22Rv1 (cell line): Measurements from ENCODE around the gene CCNDBP1.
A peak's percentile ranks its signal among the peaks of the same experiment; 100 is the strongest.

Experiments
- H3K27ac ChIP-seq: fragments of 450-650 bp; 2 replicates; pipeline ENCODE4 v1.5.1; 2017
- CTCF ChIP-seq: fragments of 450-650 bp; IDR thresholded peaks from 2 replicates; pipeline ENCODE4 v1.5.1; 2017; ENCODE audit warnings: mild to moderate bottlenecking
- ZFX ChIP-seq: fragments of 450-650 bp; IDR thresholded peaks from 2 replicates; pipeline ENCODE4 v1.6.1; 2017; ENCODE audit warnings: antibody characterized with exemption, borderline replicate concordance

Gene CCNDBP1

GRCh38 chr15:43184407-43185124 is 637 bp upstream of the CCNDBP1 start:
- peak overlapping the region; percentile 81 for H3K27ac ChIP-seq

GRCh38 chr15:43186003-43186353 is 775 bp downstream of the CCNDBP1 start:
- no peak for TF ChIP-seq ZFX
- TF ChIP-seq CTCF = 0 out of 2 replicates have a peak, but pooled peaks have one; percentile 11
- H3K27ac ChIP-seq = peak overlapping the region; percentile 81

More at GRCh38 chr15:43184407-43185124, 637 bp upstream of the CCNDBP1 start:
- no peak for TF ChIP-seq ZFX
- no peak for TF ChIP-seq CTCF

GRCh38 chr15:43187544-43188155 is 2.4 kb downstream of the CCNDBP1 start:
- TF ChIP-seq CTCF (peak; percentile 74), ZFX (no peak)

GRCh38 chr15:43189296-43189695 is 4.1 kb downstream of the CCNDBP1 start:
- TF ChIP-seq CTCF = no peak
- TF ChIP-seq ZFX = no peak
- H3K27ac ChIP-seq = no peak overlapping the region

More at GRCh38 chr15:43187544-43188155, 2.4 kb downstream of the CCNDBP1 start:
- H3K27ac ChIP-seq = no peak overlapping the region

- no peak overlapping the region for H3K27ac ChIP-seq
- TF ChIP-seq CTCF = no peak
- TF ChIP-seq ZFX = no peak
These were observed 5.0 kb downstream of the CCNDBP1 start for GRCh38 chr15:43190178-43190577.

GRCh38 chr15:43193710-43194109 is 8.5 kb downstream of the CCNDBP1 start:
- no peak overlapping the region for H3K27ac ChIP-seq
- TF ChIP-seq ZFX = no peak
- no peak for TF ChIP-seq CTCF

- no peak overlapping the region for H3K27ac ChIP-seq
- no peak for TF ChIP-seq ZFX
- TF ChIP-seq CTCF = no peak
These were observed 9.6 kb downstream of the CCNDBP1 start for GRCh38 chr15:43194795-43195194.
